ENCODE results near the gene CTNNBIP1.

Gene CTNNBIP1

GRCh38 chr1:9861360-9861759 is 48.7 kb downstream of the CTNNBIP1 start:
- no peak overlapping the region for H3K27ac ChIP-seq

GRCh38 chr1:9860887-9861286 is 49.2 kb downstream of the CTNNBIP1 start:
- TF ChIP-seq CTCF (conservative IDR thresholded peaks at IDR 0.05) = no peak
- no peak overlapping the region for H3K27ac ChIP-seq

More at GRCh38 chr1:9861360-9861759, 48.7 kb downstream of the CTNNBIP1 start:
- no peak for TF ChIP-seq CTCF (conservative IDR thresholded peaks at IDR 0.05)

- no peak overlapping the region for H3K27ac ChIP-seq
- no peak for TF ChIP-seq CTCF (conservative IDR thresholded peaks at IDR 0.05)
These were observed 50.6 kb downstream of the CTNNBIP1 start for GRCh38 chr1:9859281-9860014.

GRCh38 chr1:9858293-9859035 is 51.6 kb downstream of the CTNNBIP1 start:
- no peak overlapping the region for H3K27ac ChIP-seq
- no peak for TF ChIP-seq CTCF (conservative IDR thresholded peaks at IDR 0.05)

GRCh38 chr1:9855186-9855585 is 54.9 kb downstream of the CTNNBIP1 start:
- no peak overlapping the region for H3K27ac ChIP-seq
- no peak for TF ChIP-seq CTCF (conservative IDR thresholded peaks at IDR 0.05)

- H3K27ac ChIP-seq = no peak overlapping the region
- TF ChIP-seq CTCF (conservative IDR thresholded peaks at IDR 0.05) = no peak
These were observed 56.8 kb downstream of the CTNNBIP1 start for GRCh38 chr1:9853249-9853595.

GRCh38 chr1:9852410-9853248 is 57.4 kb downstream of the CTNNBIP1 start:
- no peak for TF ChIP-seq CTCF (conservative IDR thresholded peaks at IDR 0.05)
- H3K27ac ChIP-seq = no peak overlapping the region

Data from VCaP (cell line).